Endometrium (tissue), 2 donors: ENCODE measurements around the gene MRC1.

Source experiments
- FAIRE-seq: peaks from 2 replicates; lab custom pipeline; 2012; peaks lifted over from hg19 to GRCh38; lab: Jason Lieb, UNC
- donor health status: control.
- donor health status: control.

MRC1 gene

DNA sequence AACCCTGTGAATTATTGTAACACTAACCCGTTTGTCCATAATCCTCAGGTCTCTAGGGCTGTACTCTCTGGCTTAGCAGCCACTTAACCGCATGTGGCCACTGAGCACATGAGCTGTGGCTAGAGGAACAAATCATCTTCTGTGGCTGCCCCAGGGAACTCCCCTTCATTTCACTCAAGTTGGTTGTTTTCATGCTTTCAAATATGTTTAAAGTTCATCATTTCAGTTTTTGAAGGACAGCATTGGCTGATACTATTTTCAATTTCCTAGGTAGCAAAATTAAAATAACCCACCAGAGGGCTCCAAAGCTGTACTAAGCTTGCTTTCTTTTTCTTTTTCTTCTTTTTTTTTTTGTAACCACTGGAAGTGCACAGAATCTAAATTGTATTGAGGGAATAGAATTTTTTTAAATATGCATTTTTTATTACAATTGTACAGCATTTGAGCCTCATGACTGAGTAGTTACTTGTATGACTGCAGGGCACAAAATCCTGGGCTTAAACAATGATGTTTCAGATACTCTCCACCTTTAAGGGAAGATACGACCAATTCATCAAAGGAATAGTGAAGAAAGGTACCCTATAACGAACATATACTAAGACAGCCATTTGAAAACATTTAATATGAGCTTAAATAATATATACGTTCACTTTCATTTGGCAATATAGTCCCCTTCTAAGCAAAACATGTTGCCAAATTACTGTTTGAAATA is 38.6 kb downstream of the MRC1 start:
- FAIRE-seq, result no peak

DNA sequence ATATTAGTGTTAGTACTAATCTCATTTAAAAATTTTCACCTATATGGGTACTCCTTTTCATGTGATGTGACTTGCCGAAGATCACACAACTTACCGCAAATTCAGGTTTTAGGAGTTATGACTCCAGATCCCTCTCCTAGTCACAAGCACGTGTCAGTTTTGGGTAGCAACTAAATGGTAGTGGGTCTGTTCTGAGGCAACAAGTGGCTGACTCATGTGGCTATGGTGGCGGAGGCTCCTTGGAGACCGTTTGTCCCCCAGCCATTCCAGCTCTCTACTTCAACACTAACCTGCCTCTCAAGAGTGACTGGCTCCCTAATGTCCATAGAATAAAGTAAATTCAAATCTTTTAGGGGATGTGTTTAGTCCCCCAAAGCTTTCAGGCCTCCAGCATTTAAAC is 39.5 kb downstream of the MRC1 start:
- FAIRE-seq, result no peak

DNA sequence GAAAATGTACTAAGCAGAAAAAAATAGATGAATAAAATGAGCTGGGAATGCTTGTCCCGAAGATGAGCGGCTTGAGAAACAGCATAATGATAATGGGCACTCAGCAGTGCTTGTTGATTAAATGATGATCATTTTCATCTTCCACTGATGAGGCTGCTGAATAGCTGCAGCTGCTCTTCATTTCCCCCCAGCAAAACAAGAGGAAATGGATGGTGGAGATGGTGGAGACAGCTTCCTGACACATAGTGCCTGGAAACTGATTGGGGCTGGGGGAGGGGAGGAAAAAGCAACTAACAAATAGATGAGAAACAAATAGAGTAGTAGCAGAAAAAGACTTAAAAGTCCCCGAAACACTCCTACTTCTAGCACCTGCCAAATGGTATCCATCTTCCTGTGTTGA is 41.4 kb downstream of the MRC1 start:
- no peak for FAIRE-seq

DNA sequence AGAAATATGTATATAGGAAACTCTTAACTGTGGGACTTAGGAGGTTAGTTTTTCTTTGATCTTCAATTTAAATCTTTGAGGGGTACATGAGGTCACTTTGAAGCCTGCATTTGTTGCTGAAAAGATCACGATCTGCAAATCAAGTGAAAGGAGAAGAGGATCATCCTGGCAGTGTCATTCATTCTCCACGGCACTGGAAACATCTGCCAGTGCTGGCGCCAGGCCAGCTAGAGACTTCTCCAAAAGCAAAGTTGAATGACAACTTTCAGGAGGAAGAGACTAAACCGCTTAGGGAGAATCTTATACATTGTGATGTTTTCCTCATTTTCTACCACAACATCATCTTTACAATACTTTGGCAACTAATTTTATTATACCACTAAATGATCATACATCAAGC is 42.5 kb downstream of the MRC1 start:
- no peak for FAIRE-seq

DNA sequence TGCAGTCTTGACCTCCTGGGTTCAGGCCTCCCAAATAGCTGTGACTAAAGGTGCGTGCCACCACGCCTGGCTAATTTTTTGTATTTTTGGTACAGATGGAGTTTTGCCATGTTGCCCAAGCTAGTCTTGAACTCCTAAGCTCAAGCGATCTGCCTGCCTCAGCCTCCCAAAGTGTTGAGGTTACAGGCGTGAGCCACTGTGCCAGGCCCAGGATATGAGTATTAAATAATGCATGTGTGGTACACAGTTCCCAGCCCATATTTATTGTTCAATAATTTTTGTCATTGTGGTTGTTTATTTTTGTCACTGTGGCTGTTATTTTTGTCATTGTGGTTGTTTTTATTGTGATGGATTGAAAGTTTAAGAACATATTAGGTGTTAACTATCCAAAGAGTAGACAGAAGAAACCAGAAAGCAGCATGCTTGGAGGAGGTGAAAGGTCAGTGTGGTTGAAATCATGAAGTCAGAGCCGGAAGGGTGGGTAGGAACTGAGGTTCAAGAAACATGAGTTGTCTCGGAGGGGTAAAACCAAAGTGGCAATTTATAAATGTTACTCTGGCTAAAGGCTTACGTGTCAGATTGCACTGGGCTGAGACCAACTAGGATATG is 45.0 kb downstream of the MRC1 start:
- no peak for FAIRE-seq

DNA sequence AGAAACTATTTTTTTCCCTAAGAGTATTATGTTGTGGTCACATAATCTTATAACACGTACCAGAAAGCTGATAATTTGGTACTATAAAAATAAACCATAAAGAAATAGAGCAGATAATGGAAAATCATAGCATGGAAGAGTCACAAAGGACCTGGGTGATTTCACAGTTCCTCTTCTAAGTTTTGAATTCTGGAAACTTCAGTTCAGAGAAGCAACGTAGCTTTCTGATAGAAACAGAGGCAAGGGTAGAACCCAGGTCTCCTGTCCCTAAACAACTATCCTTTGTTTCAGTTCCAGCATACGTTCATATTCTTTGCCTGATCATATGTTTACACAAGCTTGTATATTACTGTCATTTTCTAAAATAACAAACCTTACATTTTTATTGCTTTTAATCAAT is 47.9 kb downstream of the MRC1 start:
- no peak for FAIRE-seq

DNA sequence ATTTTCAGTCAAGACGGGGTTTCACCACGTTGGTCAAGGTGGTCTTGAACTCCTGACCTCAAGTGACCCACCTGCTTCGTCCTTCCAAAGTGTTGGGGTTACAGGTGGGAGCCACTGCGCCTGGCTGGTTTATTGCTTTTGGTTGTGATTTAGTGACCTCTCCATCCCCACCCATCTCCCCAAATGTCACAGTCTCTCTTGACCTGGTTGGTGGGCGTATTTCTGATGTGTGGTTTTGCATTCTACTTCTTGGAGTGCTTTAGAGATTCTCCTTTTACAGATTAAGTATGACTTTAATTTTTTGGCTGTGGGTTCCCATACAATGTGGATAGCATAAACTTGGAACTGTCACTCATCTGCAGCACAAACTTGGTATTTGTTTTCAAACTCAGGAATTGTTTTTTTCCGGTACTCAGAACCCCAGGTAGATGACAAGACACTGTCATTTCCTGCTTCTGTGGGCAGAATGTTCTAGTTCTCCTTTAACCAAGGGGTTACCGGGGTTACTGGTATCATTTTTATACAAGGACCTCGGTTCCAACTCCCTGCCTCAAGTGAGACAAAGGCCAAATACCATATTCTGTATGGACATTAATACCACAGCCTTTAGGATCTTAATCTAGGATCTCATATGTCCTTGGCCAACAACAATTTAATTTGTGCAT is 50.5 kb downstream of the MRC1 start:
- no peak for FAIRE-seq

DNA sequence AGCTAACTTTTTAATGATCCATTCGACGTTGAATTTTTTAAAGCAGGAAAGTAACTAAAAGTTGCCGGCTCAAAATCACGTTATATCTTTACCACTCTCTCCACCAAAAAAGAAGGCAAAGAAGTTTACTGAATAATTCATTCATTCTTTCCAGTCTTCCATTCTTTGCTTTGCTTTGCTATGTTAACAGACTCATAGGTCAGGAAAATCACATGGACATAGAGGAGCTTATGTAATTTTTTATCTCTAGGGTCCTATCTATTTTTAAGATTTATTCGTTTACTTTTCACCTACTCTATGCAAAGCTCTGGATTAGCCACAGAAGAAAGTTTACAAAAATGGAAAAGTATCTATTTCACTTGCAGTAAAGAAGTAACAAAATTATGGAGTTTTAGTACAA is 52.6 kb downstream of the MRC1 start:
- no peak for FAIRE-seq

DNA sequence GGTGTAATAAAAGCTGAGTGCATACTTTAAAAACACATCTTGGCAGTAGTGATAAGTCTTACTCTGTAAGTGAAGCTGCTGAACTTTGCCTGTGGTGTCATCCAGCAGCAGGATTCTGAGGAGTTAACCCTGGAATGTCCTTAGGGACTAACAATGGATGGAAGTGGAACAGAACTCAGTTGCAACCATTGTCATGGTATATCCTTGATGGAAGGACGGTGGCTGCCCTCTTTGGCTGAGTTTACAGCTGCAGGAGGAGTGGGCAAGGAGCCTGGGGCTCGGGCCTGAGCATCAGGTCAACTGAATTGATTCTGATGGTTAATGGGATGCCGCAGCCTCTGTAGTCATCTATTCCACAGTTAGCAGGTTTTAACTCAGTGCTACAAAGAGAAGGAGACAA is 56.2 kb downstream of the MRC1 start:
- no peak for FAIRE-seq

DNA sequence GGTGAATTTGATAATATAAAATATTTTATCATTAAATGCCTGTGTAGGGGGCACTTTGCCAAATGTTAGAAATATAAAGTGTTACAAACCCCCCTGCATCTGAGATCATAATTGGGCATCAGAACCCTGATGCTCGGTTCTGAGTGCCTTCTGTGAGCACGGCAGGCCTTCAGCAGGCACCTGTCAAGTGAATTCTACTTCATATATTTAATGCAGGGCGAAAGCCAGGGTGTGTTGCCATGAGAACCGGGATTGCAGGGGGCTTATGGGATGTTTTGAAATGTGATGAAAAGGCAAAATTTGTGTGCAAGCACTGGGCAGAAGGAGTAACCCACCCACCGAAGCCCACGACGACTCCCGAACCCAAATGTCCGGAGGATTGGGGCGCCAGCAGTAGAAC is 57.2 kb downstream of the MRC1 start:
- FAIRE-seq, result no peak

DNA sequence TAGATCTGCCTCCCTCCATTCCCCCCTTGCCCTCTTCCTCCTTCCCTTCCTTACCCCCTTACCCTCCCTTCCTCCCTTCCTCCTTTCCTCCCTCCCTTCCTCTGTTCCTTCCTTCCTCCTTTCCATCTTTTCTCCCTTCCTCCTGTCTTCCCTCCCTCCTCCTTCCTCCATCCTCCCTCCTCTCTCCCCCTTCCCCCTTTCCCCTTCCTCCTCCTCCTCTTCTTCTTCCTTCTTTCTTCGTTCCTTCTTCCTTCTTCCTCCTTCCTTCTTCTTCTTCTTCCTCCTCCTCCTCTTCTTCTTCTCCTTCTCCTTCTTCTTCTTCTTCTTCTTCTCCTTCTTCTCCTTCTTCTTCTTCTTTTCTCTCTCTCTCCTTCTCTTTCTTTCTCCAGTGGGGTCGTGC is 57.9 kb downstream of the MRC1 start:
- FAIRE-seq, result no peak

DNA sequence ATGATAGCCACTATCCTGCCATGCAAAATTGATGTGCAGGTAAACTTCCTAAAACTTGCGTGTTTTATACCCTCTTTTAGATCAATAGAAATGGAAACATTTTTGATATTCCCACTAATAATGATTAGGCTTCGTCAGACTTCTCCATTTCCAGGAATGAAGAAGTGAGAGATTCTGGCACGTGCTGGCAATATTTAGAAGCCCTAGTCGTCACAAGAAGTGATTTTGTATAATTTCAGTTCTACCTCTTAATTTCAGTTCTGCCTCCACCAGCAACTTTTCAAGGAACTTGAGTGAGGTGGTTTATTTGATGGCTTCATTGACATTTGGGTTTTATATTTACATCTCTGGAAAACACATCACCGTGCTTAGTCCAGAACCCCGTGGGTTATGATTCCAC is 61.9 kb downstream of the MRC1 start:
- FAIRE-seq, result no peak

DNA sequence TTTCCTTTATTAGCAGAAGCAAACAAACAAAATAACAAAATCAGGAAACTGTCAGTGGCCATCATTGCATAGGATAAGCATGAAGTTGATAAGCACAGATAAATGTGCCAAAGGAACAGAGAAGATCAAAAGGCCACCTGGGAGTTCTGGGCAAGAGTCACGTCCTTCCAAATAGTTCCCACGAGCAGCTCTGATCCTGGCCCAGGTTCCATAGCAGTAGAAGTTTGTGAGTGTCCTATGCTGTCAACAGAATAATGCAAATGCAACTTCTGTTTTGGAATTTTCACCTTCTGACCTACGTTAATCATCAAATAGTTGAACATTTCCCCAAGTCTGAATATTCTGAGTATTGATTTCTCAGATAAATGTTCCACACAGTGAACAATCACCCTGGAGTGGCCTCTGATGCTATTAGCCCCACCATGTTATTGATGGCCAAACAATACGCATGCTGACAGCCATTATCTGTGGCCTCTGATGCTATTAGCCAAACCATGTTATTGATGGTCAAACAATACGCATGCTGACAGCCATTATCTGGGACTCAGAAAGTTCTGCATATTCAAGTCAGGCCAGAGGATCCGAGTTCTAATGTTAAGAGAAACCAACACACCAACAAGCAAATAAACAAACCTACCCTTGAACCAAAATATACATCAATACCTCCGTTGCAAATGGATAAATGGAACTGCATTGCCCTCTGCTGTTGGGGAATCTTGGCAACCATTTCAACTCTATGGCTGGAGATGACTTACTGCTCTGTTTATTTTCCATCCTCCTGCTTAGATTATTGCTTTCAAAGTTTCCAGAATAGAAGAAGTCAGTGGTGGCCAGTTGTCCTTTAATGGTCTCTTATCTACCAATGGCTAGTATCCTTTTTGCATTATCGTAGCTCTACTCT is 63.3 kb downstream of the MRC1 start:
- FAIRE-seq, result no peak

DNA sequence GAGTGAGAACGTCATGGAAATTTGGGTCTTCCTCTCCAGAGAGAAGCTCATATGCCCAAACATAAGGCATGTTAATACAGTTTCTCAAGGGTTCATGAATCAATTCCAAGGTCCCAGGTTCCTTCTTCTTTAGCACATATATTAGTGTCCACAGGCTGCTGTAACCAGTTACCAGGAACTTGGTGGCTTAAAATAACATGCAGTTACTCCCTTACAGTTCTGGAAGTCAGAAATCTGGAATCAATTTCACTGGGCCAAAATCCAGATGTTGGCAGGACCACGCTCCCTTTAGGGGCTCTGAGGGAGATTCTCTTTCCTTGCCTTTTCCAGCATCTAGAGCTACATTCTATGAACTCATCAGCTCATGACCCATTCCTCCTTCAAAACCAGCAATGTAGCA is 64.8 kb downstream of the MRC1 start:
- FAIRE-seq, result no peak

DNA sequence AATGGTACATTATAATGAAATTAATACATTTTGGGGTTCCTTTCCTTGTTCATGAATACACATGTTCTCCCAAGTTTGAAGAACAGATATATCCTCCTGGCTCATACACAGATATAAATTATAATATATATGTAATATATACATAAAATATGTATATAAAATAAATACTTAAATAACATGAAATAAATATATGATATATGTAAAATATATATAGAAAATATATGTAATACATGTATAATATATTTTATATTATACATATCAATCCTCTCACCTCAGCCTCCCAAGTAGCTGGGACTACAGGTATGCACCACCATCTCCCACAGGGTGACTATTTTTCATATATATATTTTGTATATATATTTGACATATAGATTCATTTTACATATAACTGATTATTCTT is 68.0 kb downstream of the MRC1 start:
- no peak for FAIRE-seq

DNA sequence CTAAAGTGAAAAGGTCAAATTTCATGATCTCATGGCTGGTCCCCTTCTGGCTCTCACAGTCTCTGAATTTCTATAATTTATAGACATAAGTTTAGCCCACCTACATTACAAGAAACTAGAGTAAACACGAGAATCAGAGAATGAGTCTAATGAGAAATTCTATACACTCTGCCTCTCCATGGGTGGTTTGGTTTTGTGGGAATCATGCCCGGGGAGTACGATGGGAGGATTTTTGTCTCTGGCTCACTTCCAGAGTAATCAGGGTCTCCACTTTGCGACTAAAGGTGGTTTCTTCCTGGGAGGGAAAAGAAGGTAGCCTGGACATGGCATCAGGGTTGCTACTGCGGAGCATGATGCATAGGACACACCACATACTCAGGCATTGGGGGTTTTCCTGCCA is 69.7 kb downstream of the MRC1 start:
- FAIRE-seq, result no peak

DNA sequence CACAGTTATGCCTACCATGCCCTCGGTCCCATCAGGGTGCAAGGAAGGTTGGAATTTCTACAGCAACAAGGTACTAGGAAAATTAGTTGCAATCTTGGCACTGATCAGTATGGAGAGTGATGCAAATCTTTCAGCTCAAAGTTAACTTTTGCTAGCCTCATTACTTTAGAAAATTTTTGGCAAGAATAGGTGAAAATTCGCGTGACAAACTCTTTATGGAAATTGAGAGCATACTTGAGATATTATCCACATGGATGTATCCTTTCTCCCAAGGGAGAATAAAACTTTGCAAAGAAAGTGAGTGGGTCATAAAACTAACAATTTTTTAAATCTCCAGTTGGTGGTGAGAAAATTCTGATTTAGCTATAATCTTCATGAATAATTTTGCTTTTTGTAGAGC is 71.5 kb downstream of the MRC1 start:
- FAIRE-seq, result no peak

DNA sequence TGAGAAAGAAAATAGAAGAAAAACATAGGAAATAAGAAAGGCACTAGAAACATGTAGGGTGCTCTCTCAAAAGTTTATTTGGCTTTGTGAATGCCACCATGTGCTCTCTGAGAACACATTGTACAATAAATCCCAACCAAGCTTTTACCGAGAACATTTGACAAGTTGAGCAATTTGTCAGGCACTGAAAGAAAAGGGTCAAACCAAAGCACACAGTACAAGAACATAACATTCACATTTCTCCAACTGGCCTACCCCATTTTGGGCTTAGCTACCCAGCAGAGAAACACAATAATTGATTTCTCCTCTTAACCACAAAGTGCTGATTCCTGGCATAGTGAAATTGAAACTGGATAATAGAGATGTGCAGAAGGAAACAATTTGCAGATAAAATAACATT is 73.4 kb downstream of the MRC1 start:
- FAIRE-seq, result no peak

DNA sequence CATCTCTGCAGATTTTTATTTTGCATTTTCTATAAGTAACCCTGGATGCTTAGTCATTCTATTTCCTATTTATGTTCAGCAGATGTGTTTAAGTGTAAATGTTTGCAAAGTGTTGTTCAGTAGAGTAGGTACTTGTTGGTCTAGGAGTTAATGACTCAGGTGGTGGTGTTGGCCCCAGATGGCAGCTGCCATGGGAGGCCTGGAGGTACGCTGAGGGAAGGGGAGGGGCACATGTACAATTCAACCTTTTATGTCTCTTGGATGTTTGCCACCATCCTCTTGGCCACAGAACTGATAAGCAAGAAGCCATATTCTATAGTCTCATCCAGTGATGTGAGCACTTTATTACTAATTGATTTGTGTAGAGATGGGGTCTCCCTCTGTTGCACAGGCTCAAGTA is 74.5 kb downstream of the MRC1 start:
- no peak for FAIRE-seq

DNA sequence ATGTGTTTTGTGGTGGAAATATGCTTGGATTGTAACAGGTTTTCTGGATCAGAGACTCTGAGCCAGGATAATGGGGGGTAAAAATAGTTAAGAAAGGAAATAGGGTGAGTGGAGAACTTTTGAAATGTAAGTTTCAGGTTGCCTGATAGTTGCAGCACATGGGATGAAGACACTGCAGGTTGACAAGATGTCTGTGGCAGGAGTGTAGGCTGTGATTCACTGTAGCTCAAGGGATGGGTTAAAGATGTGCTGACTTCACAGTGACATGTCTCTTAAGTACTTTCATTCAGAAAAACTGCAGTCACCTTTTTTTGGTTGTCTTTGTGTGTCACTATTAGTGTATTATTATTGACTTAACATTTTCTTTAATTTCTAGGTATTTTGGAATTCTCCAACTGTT is 79.0 kb downstream of the MRC1 start:
- FAIRE-seq, result no peak

DNA sequence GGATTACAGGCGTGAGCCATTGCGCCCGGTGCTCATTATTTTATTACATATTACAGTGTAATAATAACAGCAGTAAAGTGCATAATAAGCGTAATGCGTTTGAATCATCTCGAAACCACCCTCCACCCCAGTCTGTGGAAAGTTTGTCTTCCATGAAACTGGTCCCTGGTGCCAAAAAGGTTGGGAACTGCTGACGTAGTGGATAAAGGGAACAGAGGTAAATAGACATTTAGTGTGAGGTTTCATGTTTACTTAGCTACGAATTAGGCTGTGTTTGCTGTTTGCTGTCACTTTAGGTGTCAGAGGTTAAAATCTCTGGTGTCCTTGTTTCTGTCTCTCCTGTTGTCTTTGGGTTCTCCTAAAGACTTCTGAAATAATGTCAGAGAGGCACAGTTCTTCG is 82.3 kb downstream of the MRC1 start:
- FAIRE-seq, result no peak

DNA sequence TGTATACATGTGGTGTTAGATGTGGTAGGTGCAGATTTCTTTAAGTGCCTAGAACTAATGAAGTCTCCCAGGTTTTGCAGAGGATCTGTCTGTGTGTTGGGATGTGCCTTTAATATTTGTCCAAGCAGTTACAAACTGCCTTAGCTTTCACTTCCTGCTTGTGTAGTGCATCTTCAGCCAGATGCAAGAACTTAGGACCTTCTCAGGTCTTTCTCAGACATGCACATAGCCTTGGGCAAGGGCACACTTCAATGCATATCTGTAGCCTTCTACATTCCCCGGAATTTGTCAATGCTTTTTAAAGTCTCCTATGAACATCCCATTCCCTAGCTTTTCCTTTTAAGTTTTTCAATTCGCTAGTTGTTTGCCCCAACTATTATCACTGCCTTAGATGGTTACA is 95.4 kb downstream of the MRC1 start:
- no peak for FAIRE-seq

DNA sequence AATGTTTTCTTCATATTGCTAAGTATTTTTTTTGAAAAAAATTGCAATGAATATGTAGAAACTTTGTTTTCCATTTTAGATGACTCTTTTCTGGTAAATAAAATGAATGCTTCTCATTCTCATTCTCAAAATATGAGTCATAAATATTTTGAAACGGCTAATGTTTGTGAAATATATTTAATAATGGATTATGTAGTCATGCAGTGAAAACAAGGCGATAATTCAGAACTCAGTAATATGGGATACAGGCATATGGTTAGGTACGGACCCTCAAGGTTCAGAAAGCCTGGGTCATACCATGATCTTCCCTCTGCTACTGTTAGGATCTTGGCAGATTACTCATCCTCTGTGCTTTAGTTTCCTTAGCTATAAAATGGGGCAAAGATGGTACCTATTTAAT is 96.3 kb downstream of the MRC1 start:
- no peak for FAIRE-seq
